Smooth muscle cell (in vitro differentiated cells): Measurements from ENCODE around the gene CACNA1D. TPM values are rescaled to one million over a fixed set of nuclear protein-coding genes. Genes with fewer than 3 reads are reported as not detected.

Experiments used
- DNase-seq: peaks from one replicate; lab custom pipeline; 2025; ENCODE audit not compliant: unreplicated experiment; lab: John Stamatoyannopoulos, UW
- H2AFZ ChIP-seq: fragments of 200-600 bp; sonication (generic); 2 replicates; pipeline ENCODE4 v1.6.0; 2016; ENCODE audit warnings: antibody characterized with exemption, low read depth, mild to moderate bottlenecking
- H3F3A ChIP-seq: fragments of 200-600 bp; sonication (generic); 2 replicates; pipeline ENCODE4 v1.6.0; 2017; ENCODE audit warnings: antibody characterized with exemption, low read depth
- H3K27ac ChIP-seq: fragments of 200-600 bp; sonication (generic); 2 replicates; pipeline ENCODE4 v1.5.1; 2016; ENCODE audit warnings: low read depth, mild to moderate bottlenecking
- H3K27me3 ChIP-seq: fragments of 200-600 bp; sonication (generic); 2 replicates; pipeline ENCODE4 v1.6.1; 2016; ENCODE audit warnings: low read depth, mild to moderate bottlenecking
- H3K36me3 ChIP-seq: fragments of 200-600 bp; sonication (generic); 2 replicates; pipeline ENCODE4 v1.5.1; 2016; ENCODE audit warnings: low read depth
- H3K4me1 ChIP-seq: fragments of 200-600 bp; sonication (generic); 2 replicates; pipeline ENCODE4 v1.5.1; 2016; ENCODE audit warnings: low read depth
- H3K4me2 ChIP-seq: fragments of 200-600 bp; sonication (generic); 2 replicates; pipeline ENCODE4 v1.6.0; 2016; ENCODE audit warnings: mild to moderate bottlenecking
- H3K4me3 ChIP-seq: fragments of 200-600 bp; sonication (generic); 2 replicates; pipeline ENCODE4 v1.5.1; 2016; ENCODE audit warnings: mild to moderate bottlenecking
- H3K79me2 ChIP-seq: fragments of 200-600 bp; sonication (generic); 2 replicates; pipeline ENCODE4 v1.6.0; 2016; ENCODE audit warnings: low read depth, mild to moderate bottlenecking
- H3K9ac ChIP-seq: fragments of 200-600 bp; sonication (generic); 2 replicates; pipeline ENCODE4 v1.6.0; 2016; ENCODE audit warnings: low read depth
- H3K9me3 ChIP-seq: fragments of 200-600 bp; sonication (generic); replicated peaks from 2 replicates; pipeline ENCODE4 v1.5.1; 2016; ENCODE audit warnings: low read depth
- H4K20me1 ChIP-seq: fragments of 200-600 bp; sonication (generic); 2 replicates; pipeline ENCODE4 v1.6.0; 2016; ENCODE audit warnings: low read depth
- CTCF ChIP-seq: fragments of 200-600 bp; sonication (generic); IDR thresholded peaks from 2 replicates; pipeline ENCODE4 v1.5.1; 2017; ENCODE audit warnings: borderline replicate concordance, mild to moderate bottlenecking, antibody characterized with exemption; ENCODE audit not compliant: insufficient read depth, poor library complexity, severe bottlenecking
- WGBS: methylation state at CpG from one replicate; pipeline ENCODE4 v1.1.7; 2016; ENCODE audit warnings: low lambda C conversion rate; 5-methylcytosine and 5-hydroxymethylcytosine counted together
- polyA plus RNA-seq: library from polyadenylated mRNA; unstranded; fragments of >200 nt; fragmentation: Nextera tagmentation; extraction: Ambion mirVana; gene quantifications from 2 replicates; pipeline ENCODE4 v1.2.1, GENCODE V29; 2016
- total RNA-seq: library from RNA; depleted of rRNA; stranded (reverse); fragments of >200 nt; gene quantifications from 2 replicates; pipeline ENCODE4 v1.2.3, GENCODE V29; 2014

CACNA1D gene
- total and polyA plus RNA-seq, 2 experiments from 2014 or later, result 0.63 to 1.4 TPM

- 59% methylated on average over 3 of the region's 3 CpGs for WGBS
Observed at GRCh38 chr3:53485675-53486403, 8.6 kb upstream of the CACNA1D start.

GRCh38 chr3:53486961-53487654 is 7.3 kb upstream of the CACNA1D start:
- Histone ChIP-seq H3K79me2 (no peaks in the 10 kb centered on the region), H3K27ac (no peak overlapping the region), H3K4me2 (no peak overlapping the region), H2AFZ (no peak overlapping the region), H3K9ac (no peak overlapping the region), H4K20me1 (no peaks in the 10 kb centered on the region), H3K27me3 (peaks cover 12% of the 10 kb centered on the region), H3F3A (no peaks in the 10 kb centered on the region), H3K36me3 (no peaks in the 10 kb centered on the region), H3K4me3 (no peak overlapping the region), H3K4me1 (no peaks in the 10 kb centered on the region), H3K9me3 (no peaks in the 10 kb centered on the region)
- 93% methylated on average over 6 of the region's 6 CpGs for WGBS
- no peak for TF ChIP-seq CTCF
- no peak for DNase-seq

More at GRCh38 chr3:53485675-53486403, 8.6 kb upstream of the CACNA1D start:
- H3F3A ChIP-seq, result no peaks in the 10 kb centered on the region
- H3K27ac ChIP-seq, result no peak overlapping the region
- no peak overlapping the region for H3K9ac ChIP-seq
- no peaks in the 10 kb centered on the region for H3K36me3 ChIP-seq
- no peaks in the 10 kb centered on the region for H4K20me1 ChIP-seq
- H2AFZ ChIP-seq, result no peak overlapping the region
- no peaks in the 10 kb centered on the region for H3K79me2 ChIP-seq
- TF ChIP-seq CTCF, result no peak
- no peak for DNase-seq
- no peaks in the 10 kb centered on the region for H3K4me1 ChIP-seq
- H3K9me3 ChIP-seq, result no peaks in the 10 kb centered on the region
- H3K27me3 ChIP-seq, result peaks cover 3% of the 10 kb centered on the region
- H3K4me3 ChIP-seq, result no peak overlapping the region
- H3K4me2 ChIP-seq, result no peak overlapping the region

GRCh38 chr3:53489386-53489785 is 5.0 kb upstream of the CACNA1D start:
- H3K27ac ChIP-seq, result no peak overlapping the region
- 91% methylated on average over 2 of the region's 2 CpGs for WGBS
- no peak for DNase-seq
- no peak overlapping the region for H2AFZ ChIP-seq
- H3K9ac ChIP-seq, result no peak overlapping the region
- H3K4me1 ChIP-seq, result no peaks in the 10 kb centered on the region
- H3K27me3 ChIP-seq, result peaks cover 24% of the 10 kb centered on the region
- H3K36me3 ChIP-seq, result no peaks in the 10 kb centered on the region
- H3K79me2 ChIP-seq, result no peaks in the 10 kb centered on the region
- H3F3A ChIP-seq, result no peaks in the 10 kb centered on the region
- H3K4me2 ChIP-seq, result no peak overlapping the region
- no peaks in the 10 kb centered on the region for H4K20me1 ChIP-seq
- no peak overlapping the region for H3K4me3 ChIP-seq
- no peak for TF ChIP-seq CTCF
- H3K9me3 ChIP-seq, result no peaks in the 10 kb centered on the region
